Mesenchymal stem cell (in vitro differentiated cells and primary cell): ENCODE data around the gene CDK4.
"Not testable (repeated sequence)": the region's sequence is repeated elsewhere in the genome, so short reads cannot be mapped to it uniquely, and the experiment has no call there.

Source experiments
- DNase-seq: peaks from one replicate; pipeline ENCODE4 v3.0.0-alpha.2; 2013
- H2AFZ ChIP-seq: one replicate; pipeline ENCODE4 v1.6.1; 2013; ENCODE audit warnings: low read depth, mild to moderate bottlenecking, control low read depth, inconsistent platforms, low read length, moderate library complexity
- H2AK5ac ChIP-seq: 2 replicates; pipeline ENCODE4 v1.6.1; 2013; ENCODE audit warnings: low read length, moderate library complexity, mild to moderate bottlenecking, inconsistent platforms; ENCODE audit not compliant: severe bottlenecking
- H2BK120ac ChIP-seq: one replicate; pipeline ENCODE4 v1.6.1; 2013; ENCODE audit warnings: low read depth, mild to moderate bottlenecking, inconsistent platforms, low read length, moderate library complexity
- H2BK12ac ChIP-seq, 2 experiments: one replicate each; pipeline ENCODE4 v1.6.1; 2013; ENCODE audit warnings: inconsistent platforms in 2 of 2, low read length in 2 of 2, mild to moderate bottlenecking in 2 of 2, moderate library complexity in 2 of 2, control low read depth in 1 of 2
- H2BK15ac ChIP-seq: one replicate; pipeline ENCODE4 v1.6.1; 2013; ENCODE audit warnings: mild to moderate bottlenecking, low read depth, inconsistent platforms; ENCODE audit not compliant: poor library complexity, severe bottlenecking
- H2BK5ac ChIP-seq: 2 replicates; pipeline ENCODE4 v1.6.1; 2013; ENCODE audit warnings: low read depth, mild to moderate bottlenecking, low read length, control low read depth, inconsistent platforms; ENCODE audit not compliant: poor library complexity, severe bottlenecking
- H3K14ac ChIP-seq, 2 experiments: one replicate each; pipeline ENCODE4 v1.6.1; 2013; ENCODE audit warnings: inconsistent platforms in 2 of 2, low read length in 2 of 2, control low read depth in 1 of 2, mild to moderate bottlenecking in 1 of 2, moderate library complexity in 1 of 2
- H3K18ac ChIP-seq, 2 experiments: one replicate each; pipeline ENCODE4 v1.6.1; 2013; ENCODE audit warnings: inconsistent platforms in 2 of 2, low read length in 2 of 2, control low read depth in 1 of 2, low read depth in 1 of 2, mild to moderate bottlenecking in 1 of 2
- H3K23ac ChIP-seq, 2 experiments: one replicate each; pipeline ENCODE4 v1.6.1; 2013; ENCODE audit warnings: inconsistent platforms in 2 of 2, low read length in 2 of 2, mild to moderate bottlenecking in 2 of 2, moderate library complexity in 2 of 2, control low read depth in 1 of 2
- H3K27ac ChIP-seq: 2 replicates; pipeline ENCODE4 v1.5.1; 2013; ENCODE audit warnings: mild to moderate bottlenecking, moderate library complexity, low read length, control low read depth, inconsistent platforms; ENCODE audit not compliant: poor library complexity, severe bottlenecking
- H3K27me3 ChIP-seq, 2 experiments: 2 replicates each; pipeline versions ENCODE4 v1.6.1 to v1.7.0; 2013; ENCODE audit warnings: low read length in 2 of 2, mild to moderate bottlenecking in 2 of 2, moderate library complexity in 2 of 2, control low read depth in 1 of 2, inconsistent platforms in 1 of 2; ENCODE audit not compliant: control insufficient read depth in 1 of 2, insufficient read depth in 1 of 2
- H3K36me3 ChIP-seq, 2 experiments: 2 replicates each; pipeline versions ENCODE4 v1.6.1 to v1.7.0; 2013; ENCODE audit warnings: low read length in 2 of 2, control low read depth in 1 of 2, inconsistent platforms in 1 of 2, low read depth in 1 of 2, mild to moderate bottlenecking in 1 of 2; ENCODE audit not compliant: insufficient read depth in 2 of 2, control insufficient read depth in 1 of 2
- H3K4ac ChIP-seq, 2 experiments: one replicate each; pipeline ENCODE4 v1.6.1; 2013; ENCODE audit warnings: inconsistent platforms in 2 of 2, low read length in 2 of 2, mild to moderate bottlenecking in 2 of 2, moderate library complexity in 2 of 2, control low read depth in 1 of 2, low read depth in 1 of 2
- H3K4me1 ChIP-seq: 2 replicates; pipeline ENCODE4 v1.6.1; 2013; ENCODE audit warnings: low read depth, low read length, control low read depth; ENCODE audit not compliant: control insufficient read depth, insufficient read depth
- H3K4me2 ChIP-seq: 2 replicates; pipeline ENCODE4 v1.6.1; 2013; ENCODE audit warnings: low read length, mild to moderate bottlenecking, inconsistent platforms; ENCODE audit not compliant: poor library complexity, severe bottlenecking
- H3K4me3 ChIP-seq, 2 experiments: 2 replicates each; pipeline versions ENCODE4 v1.5.1 to v1.7.0; 2013; ENCODE audit warnings: low read length in 2 of 2, mild to moderate bottlenecking in 2 of 2, control low read depth in 1 of 2, low read depth in 1 of 2; ENCODE audit not compliant: insufficient read depth in 1 of 2
- H3K79me1 ChIP-seq: replicated peaks from 2 replicates; pipeline ENCODE4 v1.6.1; 2013; ENCODE audit warnings: mild to moderate bottlenecking, control low read depth, low read length, inconsistent platforms; ENCODE audit not compliant: poor library complexity, severe bottlenecking
- H3K9ac ChIP-seq: 2 replicates; pipeline ENCODE4 v1.7.0; 2013; ENCODE audit warnings: mild to moderate bottlenecking, low read length, moderate library complexity
- H3K9me3 ChIP-seq: 2 replicates; pipeline ENCODE4 v1.7.0; 2013; ENCODE audit warnings: mild to moderate bottlenecking, low read length; ENCODE audit not compliant: control insufficient read depth
- H4K8ac ChIP-seq: one replicate; pipeline ENCODE4 v1.6.1; 2013; ENCODE audit warnings: inconsistent platforms, mild to moderate bottlenecking, low read length, moderate library complexity
- H4K91ac ChIP-seq: one replicate; pipeline ENCODE4 v1.6.1; 2013; ENCODE audit warnings: mild to moderate bottlenecking, low read length, inconsistent platforms
- WGBS: methylation state at CpG from one replicate; pipeline ENCODE4 v1.1.7; 2013; ENCODE audit warnings: mixed read lengths; 5-methylcytosine and 5-hydroxymethylcytosine counted together

CDK4 gene

DNA sequence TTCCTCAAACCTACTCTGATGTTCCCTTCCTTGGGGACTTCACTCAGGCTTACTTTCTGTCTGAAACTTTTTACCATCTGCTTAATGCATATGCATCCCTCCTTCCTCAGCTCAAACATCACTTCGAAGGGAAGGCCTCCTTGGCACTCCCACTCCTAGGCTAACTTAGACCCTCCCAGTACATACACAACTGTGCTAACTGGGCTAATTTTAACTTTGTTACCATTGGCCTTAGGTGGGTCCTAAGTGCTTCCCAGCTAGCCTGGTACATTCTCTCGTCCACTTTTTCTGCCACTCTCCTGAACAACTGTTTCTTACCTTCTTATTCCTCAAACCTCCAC lies 24.1 kb upstream of the CDK4 start:
- Histone ChIP-seq H3K79me1 (peaks cover 5% of the 10 kb centered on the region), H2AK5ac (no peak overlapping the region), H3K18ac (no peak overlapping the region), H3K36me3 (peaks cover 10 to 41% of the 10 kb centered on the region in 2 experiments), H2BK12ac (no peak overlapping the region), H2BK5ac (no peak overlapping the region), H2BK15ac (no peak overlapping the region), H2BK120ac (no peak overlapping the region), H3K4me2 (no peak overlapping the region), H3K23ac (no peak overlapping the region), H3K14ac (no peak overlapping the region), H4K8ac (no peak overlapping the region), H2AFZ (no peak overlapping the region), H4K91ac (no peak overlapping the region), H3K9me3 (no peaks in the 10 kb centered on the region), H3K27ac (no peak overlapping the region), H3K4me3 (no peak overlapping the region), H3K9ac (no peak overlapping the region), H3K4ac (no peak overlapping the region), H3K4me1 (peaks cover 6% of the 10 kb centered on the region), H3K27me3 (no peaks in the 10 kb centered on the region)
- 83% methylated on average over 2 of the region's 2 CpGs for WGBS
- DNase-seq, result no peak

DNA sequence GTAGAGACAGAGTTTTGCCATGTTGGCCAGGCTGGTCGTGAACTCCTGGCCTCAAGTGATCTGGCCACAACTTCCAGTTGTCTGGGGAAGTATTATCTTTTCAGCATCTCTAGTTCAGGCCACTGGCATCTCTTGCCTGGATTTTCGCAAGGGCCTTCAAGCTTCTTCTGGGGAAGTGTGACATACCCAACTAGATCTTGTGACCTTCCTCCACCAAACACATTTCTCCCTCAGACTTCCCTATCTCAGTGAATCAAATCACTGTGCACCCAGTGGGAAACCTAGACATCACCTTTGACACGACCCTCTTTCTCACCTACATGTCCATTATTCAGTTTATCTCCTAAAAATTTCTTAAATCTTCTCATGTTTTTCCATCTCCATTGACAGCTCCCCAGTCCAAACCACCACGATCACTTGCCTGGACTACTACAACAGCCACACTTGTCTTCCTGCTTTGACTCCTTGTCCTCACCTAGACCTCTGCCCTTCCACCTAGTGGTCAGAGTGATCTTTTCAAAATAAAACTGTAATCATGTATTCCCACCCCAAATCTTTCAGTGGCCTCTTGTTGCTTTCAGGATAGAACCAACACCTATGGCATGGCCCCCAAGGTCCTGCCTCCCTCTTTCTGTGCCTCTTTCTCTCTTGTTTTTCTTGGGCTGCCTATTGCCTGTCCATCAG lies 23.6 kb upstream of the CDK4 start:
- no peak overlapping the region for H2BK15ac ChIP-seq
- 82% methylated on average over 4 of the region's 4 CpGs for WGBS

DNA sequence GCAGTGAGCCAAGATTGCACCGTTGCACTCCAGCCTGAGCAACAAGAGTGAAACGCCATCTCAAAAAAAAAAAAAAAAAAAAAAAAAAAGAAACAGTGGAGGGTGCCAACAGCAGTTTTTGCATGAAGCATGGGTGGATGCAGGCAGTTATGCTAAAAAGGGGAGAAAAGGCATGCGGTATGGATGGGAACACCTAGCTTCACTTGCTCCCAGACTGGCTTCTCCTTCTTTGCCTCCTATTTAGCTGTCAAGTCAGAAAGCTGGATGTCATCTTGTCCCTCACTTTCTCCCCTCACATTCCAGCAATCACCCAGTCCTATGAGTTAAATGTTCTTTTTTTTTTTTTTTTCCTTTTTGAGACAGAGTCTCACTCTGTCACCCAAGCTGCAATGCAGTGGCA lies 22.9 kb upstream of the CDK4 start:
- H2BK5ac ChIP-seq, result no peak overlapping the region
- H3K9ac ChIP-seq, result no peak overlapping the region

More for the DNA sequence above, 23.6 kb upstream of the CDK4 start:
- H3K4ac ChIP-seq, result no peak overlapping the region
- no peak overlapping the region for H2BK120ac ChIP-seq
- no peak overlapping the region for H2BK12ac ChIP-seq
- H2AK5ac ChIP-seq, result no peak overlapping the region
- H3K79me1 ChIP-seq, result peaks cover 9% of the 10 kb centered on the region
- H3K14ac ChIP-seq, result no peak overlapping the region
- DNase-seq, result no peak
- no peak overlapping the region for H3K4me2 ChIP-seq
- no peak overlapping the region for H4K8ac ChIP-seq
- H3K18ac ChIP-seq, result no peak overlapping the region
- H3K4me3 ChIP-seq, result no peak overlapping the region
- no peak overlapping the region for H2AFZ ChIP-seq
- H3K9ac ChIP-seq, result no peak overlapping the region
- no peak overlapping the region for H3K27ac ChIP-seq
- no peaks in the 10 kb centered on the region for H3K9me3 ChIP-seq
- H3K23ac ChIP-seq, result no peak overlapping the region
- no peak overlapping the region for H2BK5ac ChIP-seq
- H3K4me1 ChIP-seq, result peaks cover 10% of the 10 kb centered on the region
- H3K36me3 ChIP-seq, result peaks cover 12 to 42% of the 10 kb centered on the region in 2 experiments
- H3K27me3 ChIP-seq, result no peaks in the 10 kb centered on the region
- no peak overlapping the region for H4K91ac ChIP-seq

DNA sequence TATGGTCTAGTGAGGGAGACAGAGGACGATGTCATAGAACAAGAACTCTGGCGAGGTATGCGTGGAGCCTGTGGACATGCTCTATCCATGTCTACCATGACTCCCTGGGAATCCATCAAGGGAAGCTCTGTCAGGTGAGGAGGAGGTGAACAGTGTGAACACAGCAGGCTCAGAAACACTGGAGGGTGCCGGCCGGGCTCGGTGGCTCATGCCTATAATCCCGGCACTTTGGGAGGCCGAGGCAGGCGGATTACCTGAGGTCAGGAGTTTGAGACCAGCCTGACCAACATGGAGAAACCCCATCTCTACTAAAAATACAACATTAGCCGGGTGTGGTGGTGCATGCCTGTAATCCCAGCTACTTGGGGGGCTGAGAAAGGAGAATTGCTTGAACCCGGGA lies 22.5 kb upstream of the CDK4 start:
- not testable (repeated sequence) for H4K91ac ChIP-seq, DNase-seq, H3K4ac ChIP-seq, H2BK5ac ChIP-seq, H3K27ac ChIP-seq, H2BK12ac ChIP-seq, H3K27me3 ChIP-seq, H2BK15ac ChIP-seq, H4K8ac ChIP-seq, H2AK5ac ChIP-seq, H3K14ac ChIP-seq, H3K18ac ChIP-seq, H2BK120ac ChIP-seq, H3K23ac ChIP-seq, H3K9ac ChIP-seq, H3K9me3 ChIP-seq, H2AFZ ChIP-seq, H3K4me2 ChIP-seq, H3K4me3 ChIP-seq
- 99% methylated on average over 9 of the region's 11 CpGs for WGBS
- H3K4me1 ChIP-seq, result peaks cover 12% of the 10 kb centered on the region
- H3K79me1 ChIP-seq, result peaks cover 14% of the 10 kb centered on the region
- H3K36me3 ChIP-seq, result peaks cover 11 to 42% of the 10 kb centered on the region in 2 experiments

More for the DNA sequence above, 22.9 kb upstream of the CDK4 start:
- Histone ChIP-seq H2BK15ac (no peak overlapping the region), H2AK5ac (no peak overlapping the region), H3K4ac (no peak overlapping the region), H3K18ac (no peak overlapping the region), H3K4me1 (peaks cover 12% of the 10 kb centered on the region), H3K36me3 (peaks cover 10 to 42% of the 10 kb centered on the region in 2 experiments), H3K4me3 (no peak overlapping the region), H3K9me3 (no peaks in the 10 kb centered on the region), H3K27ac (no peak overlapping the region), H4K91ac (no peak overlapping the region), H2BK120ac (no peak overlapping the region), H4K8ac (no peak overlapping the region), H3K14ac (no peak overlapping the region), H3K79me1 (peaks cover 12% of the 10 kb centered on the region), H2BK12ac (no peak overlapping the region), H3K4me2 (no peak overlapping the region), H3K23ac (no peak overlapping the region), H2AFZ (no peak overlapping the region), H3K27me3 (no peaks in the 10 kb centered on the region)
- 100% methylated on average over 2 of the region's 3 CpGs for WGBS
- DNase-seq, result no peak
